Stimulated activated effector memory CD8-positive, alpha-beta T cell treated with anti-CD3 and anti-CD28 coated beads, Interleukin-12 subunit alpha, Interleukin-12 subunit beta, amount 100 ng/mL, for 72 hours (primary cell): Measurements from ENCODE around the gene TMEM132A.

Source experiments
- ATAC-seq: fragments of 150-1000 bp; cut with Tn5 transposase; 2 replicates; pipeline ENCODE4 v1.10.0; 2021
- DNase-seq, 2 donors: peaks; one replicate each; pipeline ENCODE4 v3.0.0; 2021 to 2022; ENCODE audit warnings: low spot score in 2 of 2
- H3K27ac Mint-ChIP-seq: one replicate; pipeline ENCODE4 v1.8.0; 2022; ENCODE audit warnings: mild to moderate bottlenecking, mixed read lengths
- H3K36me3 Mint-ChIP-seq: one replicate; pipeline ENCODE4 v1.8.0; 2022; ENCODE audit warnings: mild to moderate bottlenecking, mixed read lengths
- H3K4me1 Mint-ChIP-seq: one replicate; pipeline ENCODE4 v1.8.0; 2022; ENCODE audit warnings: mixed read lengths
- H3K4me3 Mint-ChIP-seq: one replicate; pipeline ENCODE4 v1.8.0; 2022; ENCODE audit warnings: mild to moderate bottlenecking, mixed read lengths
- H3K9me3 Mint-ChIP-seq: one replicate; pipeline ENCODE4 v1.8.0; 2022; ENCODE audit warnings: mixed read lengths

Gene TMEM132A

DNA sequence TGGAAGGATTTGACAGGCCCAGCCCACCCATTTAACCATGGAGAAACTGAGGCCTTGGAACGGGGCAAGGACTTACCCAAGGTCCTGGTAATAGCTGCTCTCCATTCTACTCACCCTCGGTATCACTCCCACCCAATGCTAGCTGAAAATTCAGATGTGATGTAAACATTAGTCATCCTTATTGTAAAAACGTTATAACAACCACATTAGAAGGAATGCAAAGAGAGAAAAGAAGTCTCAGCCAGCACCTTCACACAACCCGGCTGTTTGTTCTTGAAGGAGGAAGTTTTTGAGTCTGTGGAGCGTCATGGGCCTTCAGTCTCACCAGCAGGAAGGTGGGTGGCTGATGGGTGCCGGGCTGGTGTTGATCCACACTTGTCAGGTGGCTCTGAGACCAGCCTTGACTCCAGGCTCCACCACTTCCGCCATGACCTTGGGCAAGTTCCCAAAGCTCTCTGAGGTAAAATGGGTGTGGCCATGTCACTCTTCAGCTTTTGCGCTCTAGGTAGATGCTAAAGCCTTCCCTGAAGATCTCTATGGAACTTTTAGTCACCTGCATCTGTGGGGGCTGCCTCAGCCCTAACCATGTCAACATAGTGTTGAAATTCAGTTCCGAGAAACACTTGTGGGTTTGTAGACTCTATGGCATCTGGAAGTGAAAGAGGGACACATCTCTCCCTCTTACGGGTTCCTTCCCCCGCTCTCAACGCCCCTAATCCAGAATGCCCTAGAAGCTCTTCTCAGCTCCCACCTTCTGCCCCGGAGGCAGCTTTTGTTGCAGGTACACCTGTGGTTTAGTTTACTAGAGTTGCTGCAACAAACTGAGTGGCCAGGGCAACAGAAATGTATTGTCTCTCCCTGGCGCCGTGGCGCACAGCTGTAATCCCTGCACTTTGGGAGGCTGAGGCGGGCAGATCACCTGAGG is 62.0 kb downstream of the TMEM132A start:
- peaks cover 95% of the 10 kb centered on the region for H3K36me3 Mint-ChIP-seq
- H3K4me1 Mint-ChIP-seq: peaks cover 90% of the 10 kb centered on the region
- DNase-seq (peak; percentile 55 to 90), ATAC-seq (peak; percentile 93)
- no peaks in the 10 kb centered on the region for H3K9me3 Mint-ChIP-seq
- H3K27ac Mint-ChIP-seq: peak overlapping the region; percentile 80
- peak overlapping the region; percentile 52 for H3K4me3 Mint-ChIP-seq
